Liver (tissue), 9 donors: ENCODE data around the gene BAZ2B. TPM values are rescaled to one million over a fixed set of nuclear protein-coding genes. Genes with fewer than 3 reads are reported as not detected.

Experiments
- DNase-seq: peaks from one replicate; pipeline ENCODE4 v3.0.0-alpha.2; 2017; ENCODE audit warnings: low spot score
- H3K27ac ChIP-seq, 2 donors: one replicate each; pipeline ENCODE4 v1.7.0; 2013; ENCODE audit warnings: inconsistent platforms in 2 of 2, low read length in 2 of 2, control low read depth in 1 of 2, low read depth in 1 of 2, mild to moderate bottlenecking in 1 of 2
- H3K27me3 ChIP-seq, 4 donors: one replicate each; pipeline versions ENCODE4 v1.6.1 to v1.7.0; 2013; ENCODE audit warnings: low read length in 3 of 4, inconsistent platforms in 1 of 4, mild to moderate bottlenecking in 1 of 4, moderate library complexity in 1 of 4; ENCODE audit not compliant: control insufficient read depth in 4 of 4, insufficient read depth in 4 of 4
- H3K36me3 ChIP-seq, 4 donors: one replicate each; pipeline versions ENCODE4 v1.6.1 to v1.7.0; 2013; ENCODE audit warnings: low read length in 3 of 4, mild to moderate bottlenecking in 3 of 4, low read depth in 1 of 4, moderate library complexity in 1 of 4; ENCODE audit not compliant: control insufficient read depth in 4 of 4, insufficient read depth in 3 of 4
- H3K4me1 ChIP-seq, 4 donors: one replicate each; pipeline versions ENCODE4 v1.6.1 to v1.7.0; 2013; ENCODE audit warnings: low read length in 3 of 4, mild to moderate bottlenecking in 3 of 4, moderate library complexity in 1 of 4; ENCODE audit not compliant: control insufficient read depth in 4 of 4, insufficient read depth in 4 of 4
- H3K4me3 ChIP-seq, 3 donors: one replicate each; pipeline versions ENCODE4 v1.6.1 to v1.7.0; 2013; ENCODE audit warnings: low read length in 3 of 3, control low read depth in 1 of 3, low read depth in 1 of 3, mild to moderate bottlenecking in 1 of 3
- H3K9ac ChIP-seq, 2 donors: one replicate each; pipeline ENCODE4 v1.7.0; 2013; ENCODE audit warnings: low read length in 2 of 2, mild to moderate bottlenecking in 2 of 2, moderate library complexity in 2 of 2, control low read depth in 1 of 2, low read depth in 1 of 2
- H3K9me3 ChIP-seq, 4 donors: one replicate each; pipeline versions ENCODE4 v1.6.1 to v1.7.0; 2013; ENCODE audit warnings: low read length in 3 of 4; ENCODE audit not compliant: control insufficient read depth in 4 of 4
- ATF3 ChIP-seq: IDR thresholded peaks from 2 replicates; pipeline ENCODE4 v1.6.1; 2016; ENCODE audit warnings: antibody characterized with exemption
- CTCF ChIP-seq: fragments of 150-350 bp; IDR thresholded peaks from 2 replicates; pipeline ENCODE4 v1.5.1; 2017; ENCODE audit warnings: improper control_type of control experiment, low read depth, low read length; ENCODE audit not compliant: missing input control
- EGR1 ChIP-seq, 2 donors: IDR thresholded peaks; 2 replicates each; pipeline ENCODE4 v1.6.1; 2016 to 2018; ENCODE audit warnings: antibody characterized with exemption in 2 of 2, low read depth in 2 of 2
- FOXA2 ChIP-seq: IDR thresholded peaks from 2 replicates; pipeline ENCODE4 v1.6.1; 2016; ENCODE audit warnings: antibody characterized with exemption
- GABPA ChIP-seq, 2 donors: IDR thresholded peaks in 1 of 2; conservative IDR thresholded peaks in 1 of 2; 2 replicates each; pipeline ENCODE4 v1.6.1; 2016; ENCODE audit warnings: antibody characterized with exemption in 2 of 2, mild to moderate bottlenecking in 1 of 2, moderate library complexity in 1 of 2
- HNF4A ChIP-seq, 2 donors: conservative IDR thresholded peaks; 2 replicates each; pipeline ENCODE4 v1.6.1; 2016; ENCODE audit warnings: antibody characterized with exemption in 2 of 2, mild to moderate bottlenecking in 2 of 2
- JUND ChIP-seq, 2 donors: IDR thresholded peaks; 2 replicates each; pipeline ENCODE4 v1.6.1; 2016; ENCODE audit warnings: antibody characterized with exemption in 2 of 2
- MAX ChIP-seq: IDR thresholded peaks from 2 replicates; pipeline ENCODE4 v1.6.1; 2016; ENCODE audit warnings: antibody characterized with exemption
- RAD21 ChIP-seq, 2 donors: IDR thresholded peaks; 2 replicates each; pipeline ENCODE4 v1.6.1; 2016; ENCODE audit warnings: antibody characterized with exemption in 2 of 2, mild to moderate bottlenecking in 2 of 2
- REST ChIP-seq: IDR thresholded peaks from 2 replicates; pipeline ENCODE4 v1.6.1; 2016; ENCODE audit warnings: antibody characterized with exemption, mild to moderate bottlenecking
- RXRA ChIP-seq, 2 donors: IDR thresholded peaks; 2 replicates each; pipeline ENCODE4 v1.6.1; 2017 to 2018; ENCODE audit warnings: antibody characterized with exemption in 2 of 2, mild to moderate bottlenecking in 1 of 2
- TAF1 ChIP-seq: conservative IDR thresholded peaks from 2 replicates; pipeline ENCODE4 v1.6.1; 2016; ENCODE audit warnings: antibody characterized with exemption, mild to moderate bottlenecking
- YY1 ChIP-seq: IDR thresholded peaks from 2 replicates; pipeline ENCODE4 v1.6.1; 2016; ENCODE audit warnings: antibody characterized with exemption, mild to moderate bottlenecking
- ZBTB33 ChIP-seq: IDR thresholded peaks from 2 replicates; pipeline ENCODE4 v1.6.1; 2016; ENCODE audit warnings: antibody characterized with exemption
- WGBS: extraction: QIAGEN DNeasy Blood & Tissue Kit; methylation state at CpG from one replicate; pipeline ENCODE4 v1.1.7; 2013; 5-methylcytosine and 5-hydroxymethylcytosine counted together
- polyA plus RNA-seq, 2 donors: library from polyadenylated mRNA; stranded (reverse) in 1 of 2; unstranded in 1 of 2; fragments of 200-250 nt in 1 of 2; fragments of >200 nt in 1 of 2; fragmentation: Nextera tagmentation in 1 of 2; extraction: Ambion mirVana in 1 of 2; gene quantifications; one replicate each; pipeline versions ENCODE4 v1.2.1 to v1.2.3, GENCODE V29; 2013 to 2015
- total RNA-seq, 2 donors: library from RNA; depleted of rRNA; stranded (reverse); fragments of >200 nt; gene quantifications; one replicate each; pipeline ENCODE4 v1.2.3, GENCODE V29; 2014
- donor health status: healthy.
- donor health status: healthy.
- donor health status: healthy.
- donor health status: healthy.
- donor health status: healthy.

Gene BAZ2B
- total and polyA plus RNA-seq, 4 donors = 6.7 to 61.0 (median 24.9) TPM

GRCh38 chr2:159449504-159450124 is 166.7 kb downstream of the BAZ2B start:
- Histone ChIP-seq H3K9me3 (no peaks in the 10 kb centered on the region), H3K27me3 (no peaks in the 10 kb centered on the region), H3K4me1 (peaks cover 0 to 4% (median 0%) of the 10 kb centered on the region in 4 donors), H3K27ac (no peak overlapping the region), H3K4me3 (no peak overlapping the region), H3K36me3 (peaks cover 2 to 25% (median 18%) of the 10 kb centered on the region in 4 donors), H3K9ac (no peak overlapping the region)
- TF ChIP-seq GABPA (IDR thresholded peaks at IDR 0.05 in 1 of 2, conservative IDR thresholded peaks at IDR 0.05 in 1 of 2) (no peak), REST (no peak), ZBTB33 (no peak), RAD21 (IDR thresholded peaks at IDR 0.05) (no peak), HNF4A (conservative IDR thresholded peaks at IDR 0.05) (no peak), CTCF (no peak), EGR1 (IDR thresholded peaks at IDR 0.05; ENCODE audit: low read depth in 2 of 2) (no peak), FOXA2 (no peak), YY1 (no peak)
- WGBS = 0% methylated on average over 1 of the region's 1 CpG
- DNase-seq = no peak

- H3K9me3 ChIP-seq = no peaks in the 10 kb centered on the region
- peaks cover 5 to 45% (median 30%) of the 10 kb centered on the region in 4 donors for H3K36me3 ChIP-seq
- no peak overlapping the region for H3K4me3 ChIP-seq
- no peak overlapping the region for H3K9ac ChIP-seq
- TF ChIP-seq HNF4A (conservative IDR thresholded peaks at IDR 0.05) (no peak), FOXA2 (no peak), REST (no peak), ZBTB33 (no peak), RAD21 (IDR thresholded peaks at IDR 0.05) (no peak), JUND (IDR thresholded peaks at IDR 0.05) (no peak), MAX (no peak), TAF1 (no peak), YY1 (no peak), RXRA (IDR thresholded peaks at IDR 0.05) (no peak), ATF3 (no peak), EGR1 (IDR thresholded peaks at IDR 0.05; ENCODE audit: low read depth in 2 of 2) (no peak)
- peaks cover 0 to 4% (median 0%) of the 10 kb centered on the region in 4 donors for H3K4me1 ChIP-seq
- no peak for DNase-seq
- H3K27ac ChIP-seq = no peak overlapping the region
- 98% methylated on average over 2 of the region's 2 CpGs for WGBS
- H3K27me3 ChIP-seq = no peaks in the 10 kb centered on the region
Measured at GRCh38 chr2:159446817-159447216, 169.5 kb downstream of the BAZ2B start.
